Smooth muscle cell (in vitro differentiated cells): Measurements from ENCODE around the gene UBE2G1. TPM values are rescaled to one million over a fixed set of nuclear protein-coding genes. Genes with fewer than 3 reads are reported as not detected.

Experiments used
- DNase-seq: peaks from one replicate; lab custom pipeline; 2025; ENCODE audit not compliant: unreplicated experiment; lab: John Stamatoyannopoulos, UW
- H2AFZ ChIP-seq: fragments of 200-600 bp; sonication (generic); 2 replicates; pipeline ENCODE4 v1.6.0; 2016; ENCODE audit warnings: antibody characterized with exemption, low read depth, mild to moderate bottlenecking
- H3F3A ChIP-seq: fragments of 200-600 bp; sonication (generic); 2 replicates; pipeline ENCODE4 v1.6.0; 2017; ENCODE audit warnings: antibody characterized with exemption, low read depth
- H3K27ac ChIP-seq: fragments of 200-600 bp; sonication (generic); 2 replicates; pipeline ENCODE4 v1.5.1; 2016; ENCODE audit warnings: low read depth, mild to moderate bottlenecking
- H3K27me3 ChIP-seq: fragments of 200-600 bp; sonication (generic); 2 replicates; pipeline ENCODE4 v1.6.1; 2016; ENCODE audit warnings: low read depth, mild to moderate bottlenecking
- H3K36me3 ChIP-seq: fragments of 200-600 bp; sonication (generic); 2 replicates; pipeline ENCODE4 v1.5.1; 2016; ENCODE audit warnings: low read depth
- H3K4me1 ChIP-seq: fragments of 200-600 bp; sonication (generic); 2 replicates; pipeline ENCODE4 v1.5.1; 2016; ENCODE audit warnings: low read depth
- H3K4me2 ChIP-seq: fragments of 200-600 bp; sonication (generic); 2 replicates; pipeline ENCODE4 v1.6.0; 2016; ENCODE audit warnings: mild to moderate bottlenecking
- H3K4me3 ChIP-seq: fragments of 200-600 bp; sonication (generic); 2 replicates; pipeline ENCODE4 v1.5.1; 2016; ENCODE audit warnings: mild to moderate bottlenecking
- H3K79me2 ChIP-seq: fragments of 200-600 bp; sonication (generic); 2 replicates; pipeline ENCODE4 v1.6.0; 2016; ENCODE audit warnings: low read depth, mild to moderate bottlenecking
- H3K9ac ChIP-seq: fragments of 200-600 bp; sonication (generic); 2 replicates; pipeline ENCODE4 v1.6.0; 2016; ENCODE audit warnings: low read depth
- H3K9me3 ChIP-seq: fragments of 200-600 bp; sonication (generic); replicated peaks from 2 replicates; pipeline ENCODE4 v1.5.1; 2016; ENCODE audit warnings: low read depth
- H4K20me1 ChIP-seq: fragments of 200-600 bp; sonication (generic); 2 replicates; pipeline ENCODE4 v1.6.0; 2016; ENCODE audit warnings: low read depth
- WGBS: methylation state at CpG from one replicate; pipeline ENCODE4 v1.1.7; 2016; ENCODE audit warnings: low lambda C conversion rate; 5-methylcytosine and 5-hydroxymethylcytosine counted together
- polyA plus RNA-seq: library from polyadenylated mRNA; unstranded; fragments of >200 nt; fragmentation: Nextera tagmentation; extraction: Ambion mirVana; gene quantifications from 2 replicates; pipeline ENCODE4 v1.2.1, GENCODE V29; 2016
- total RNA-seq: library from RNA; depleted of rRNA; stranded (reverse); fragments of >200 nt; gene quantifications from 2 replicates; pipeline ENCODE4 v1.2.3, GENCODE V29; 2014
- TF ChIP-seq, protein P1 (sequence below): fragments of 200-600 bp; sonication (generic); IDR thresholded peaks from 2 replicates; pipeline ENCODE4 v1.5.1; 2017; ENCODE audit warnings: borderline replicate concordance, mild to moderate bottlenecking, antibody characterized with exemption; ENCODE audit not compliant: insufficient read depth, poor library complexity, severe bottlenecking

UBE2G1 gene
- total and polyA plus RNA-seq, 2 experiments from 2014 or later: 39.9 to 63.7 TPM

DNA sequence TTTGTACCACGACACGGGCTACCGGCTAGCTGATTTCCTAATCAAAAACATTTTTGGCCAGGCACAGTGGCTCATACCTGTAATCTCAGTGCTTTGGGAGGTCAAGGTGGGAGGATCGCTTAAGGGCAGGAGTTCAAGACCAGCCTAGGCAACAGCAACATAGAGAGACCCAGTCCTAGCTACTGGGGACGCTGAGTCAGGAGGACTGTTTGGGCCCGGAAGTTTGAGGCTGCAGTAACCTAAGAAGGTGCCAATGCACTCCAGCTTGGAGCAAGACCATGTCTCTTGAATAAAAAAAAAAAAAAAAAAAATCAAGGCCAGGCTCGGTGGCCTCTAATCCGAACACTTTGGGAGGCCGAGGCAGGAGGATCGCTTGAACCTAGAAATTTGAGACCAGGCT lies 49.8 kb downstream of the UBE2G1 start:
- no peak overlapping the region for H3K4me3 ChIP-seq
- TF ChIP-seq, protein P1, sequence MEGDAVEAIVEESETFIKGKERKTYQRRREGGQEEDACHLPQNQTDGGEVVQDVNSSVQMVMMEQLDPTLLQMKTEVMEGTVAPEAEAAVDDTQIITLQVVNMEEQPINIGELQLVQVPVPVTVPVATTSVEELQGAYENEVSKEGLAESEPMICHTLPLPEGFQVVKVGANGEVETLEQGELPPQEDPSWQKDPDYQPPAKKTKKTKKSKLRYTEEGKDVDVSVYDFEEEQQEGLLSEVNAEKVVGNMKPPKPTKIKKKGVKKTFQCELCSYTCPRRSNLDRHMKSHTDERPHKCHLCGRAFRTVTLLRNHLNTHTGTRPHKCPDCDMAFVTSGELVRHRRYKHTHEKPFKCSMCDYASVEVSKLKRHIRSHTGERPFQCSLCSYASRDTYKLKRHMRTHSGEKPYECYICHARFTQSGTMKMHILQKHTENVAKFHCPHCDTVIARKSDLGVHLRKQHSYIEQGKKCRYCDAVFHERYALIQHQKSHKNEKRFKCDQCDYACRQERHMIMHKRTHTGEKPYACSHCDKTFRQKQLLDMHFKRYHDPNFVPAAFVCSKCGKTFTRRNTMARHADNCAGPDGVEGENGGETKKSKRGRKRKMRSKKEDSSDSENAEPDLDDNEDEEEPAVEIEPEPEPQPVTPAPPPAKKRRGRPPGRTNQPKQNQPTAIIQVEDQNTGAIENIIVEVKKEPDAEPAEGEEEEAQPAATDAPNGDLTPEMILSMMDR: no peak
- H3K79me2 ChIP-seq: peaks cover 93% of the 10 kb centered on the region
- DNase-seq: no peak
- H3K4me2 ChIP-seq: no peak overlapping the region
- H3K9ac ChIP-seq: no peak overlapping the region
- H3K27ac ChIP-seq: no peak overlapping the region
- no peaks in the 10 kb centered on the region for H3K36me3 ChIP-seq
- H3K27me3 ChIP-seq: no peaks in the 10 kb centered on the region
- no peaks in the 10 kb centered on the region for H3F3A ChIP-seq
- peaks cover 93% of the 10 kb centered on the region for H4K20me1 ChIP-seq
- WGBS: 98% methylated on average over 10 of the region's 10 CpGs
- H3K4me1 ChIP-seq: peaks cover 8% of the 10 kb centered on the region
- no peaks in the 10 kb centered on the region for H3K9me3 ChIP-seq
- no peak overlapping the region for H2AFZ ChIP-seq

- Histone ChIP-seq H2AFZ (no peak overlapping the region), H4K20me1 (peaks cover 93% of the 10 kb centered on the region)
- WGBS: 90% methylated on average over 1 of the region's 1 CpG
These were observed 51.9 kb downstream of the UBE2G1 start for GRCh38 chr17:4314618-4315017.

GRCh38 chr17:4314179-4314578 lies 52.3 kb downstream of the UBE2G1 start:
- Histone ChIP-seq H3K4me1 (peaks cover 8% of the 10 kb centered on the region), H3K9me3 (no peaks in the 10 kb centered on the region), H3K27me3 (no peaks in the 10 kb centered on the region), H4K20me1 (peaks cover 93% of the 10 kb centered on the region), H3K27ac (no peak overlapping the region), H3K9ac (no peak overlapping the region), H3F3A (no peaks in the 10 kb centered on the region), H3K79me2 (peaks cover 93% of the 10 kb centered on the region), H3K36me3 (no peaks in the 10 kb centered on the region), H3K4me3 (no peak overlapping the region), H3K4me2 (no peak overlapping the region), H2AFZ (no peak overlapping the region)
- DNase-seq: no peak
- 96% methylated on average over 3 of the region's 3 CpGs for WGBS
- TF ChIP-seq, protein P1: no peak

More at GRCh38 chr17:4314618-4315017, 51.9 kb downstream of the UBE2G1 start:
- H3K4me3 ChIP-seq: no peak overlapping the region
- no peak overlapping the region for H3K27ac ChIP-seq
- no peaks in the 10 kb centered on the region for H3K27me3 ChIP-seq
- H3K79me2 ChIP-seq: peaks cover 93% of the 10 kb centered on the region
- H3K4me1 ChIP-seq: peaks cover 8% of the 10 kb centered on the region
- no peaks in the 10 kb centered on the region for H3K9me3 ChIP-seq
- TF ChIP-seq, protein P1: no peak
- no peaks in the 10 kb centered on the region for H3F3A ChIP-seq
- no peaks in the 10 kb centered on the region for H3K36me3 ChIP-seq
- no peak overlapping the region for H3K9ac ChIP-seq
- H3K4me2 ChIP-seq: no peak overlapping the region
- no peak for DNase-seq

DNA sequence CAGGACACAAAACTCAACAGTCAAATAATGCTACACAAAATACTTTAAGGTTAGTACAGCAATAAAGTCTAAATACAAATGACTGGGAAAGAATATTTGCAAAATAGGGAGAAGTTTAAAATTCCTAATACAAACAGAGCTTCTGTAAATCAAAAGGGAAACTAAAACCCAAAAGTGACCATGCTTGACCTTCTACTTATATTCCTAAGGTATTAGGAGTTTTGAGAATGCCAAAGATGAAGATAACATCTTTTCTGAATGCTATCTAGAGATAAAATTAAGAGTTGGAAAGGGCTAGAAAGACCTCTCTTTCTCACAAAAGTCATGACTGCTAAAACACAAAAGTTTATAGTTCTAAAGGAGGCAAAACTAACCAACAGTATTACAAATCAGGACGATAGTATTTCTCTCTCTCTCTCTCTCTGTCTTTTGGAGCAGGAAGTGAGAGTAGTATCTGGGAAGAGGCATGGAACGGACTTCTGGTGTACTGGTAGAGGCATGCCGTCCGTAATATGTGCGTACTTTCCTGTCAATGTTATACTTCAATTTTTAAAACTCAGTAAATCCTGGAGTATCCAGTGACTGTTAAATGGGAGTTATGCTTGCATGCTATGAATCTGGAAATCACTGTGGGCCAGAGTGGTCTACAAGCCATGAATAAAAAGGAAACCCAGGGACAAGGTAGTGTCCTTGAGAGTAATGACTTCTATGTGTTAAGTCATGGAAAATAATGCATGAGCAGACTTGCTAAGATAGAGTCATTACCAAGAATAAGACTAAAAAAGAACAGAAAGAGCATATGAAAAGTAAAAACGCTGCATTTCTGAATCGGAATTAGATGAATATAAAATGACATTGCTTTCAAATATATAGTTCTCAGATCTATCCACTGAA lies 53.0 kb downstream of the UBE2G1 start:
- Histone ChIP-seq H3K79me2 (peaks cover 93% of the 10 kb centered on the region), H3K27ac (peak overlapping the region; percentile 27), H3F3A (no peaks in the 10 kb centered on the region), H3K4me2 (peak overlapping the region; percentile 16), H2AFZ (no peak overlapping the region), H3K9me3 (no peaks in the 10 kb centered on the region), H3K4me3 (no peak overlapping the region), H3K4me1 (peaks cover 1% of the 10 kb centered on the region), H3K27me3 (no peaks in the 10 kb centered on the region), H3K9ac (no peak overlapping the region), H3K36me3 (no peaks in the 10 kb centered on the region), H4K20me1 (peaks cover 93% of the 10 kb centered on the region)
- no peak for DNase-seq
- TF ChIP-seq, protein P1: no peak
- 88% methylated on average over 7 of the region's 7 CpGs for WGBS
